AG10803 (cell line): ENCODE data around the gene SSH3.

Experiments
- DNase-seq: peaks from one replicate; pipeline ENCODE4 v3.0.0; 2010; ENCODE audit warnings: low read depth
- H3K4me3 ChIP-seq: 2 replicates; pipeline ENCODE4 v1.5.1; 2011; ENCODE audit warnings: mild to moderate bottlenecking, low read length, control low read depth
- TF ChIP-seq, protein P1 (sequence below): conservative IDR thresholded peaks from 2 replicates; pipeline ENCODE4 v1.5.1; 2011; ENCODE audit warnings: mild to moderate bottlenecking, low read length, control low read depth, inconsistent platforms

The SSH3 gene

DNA sequence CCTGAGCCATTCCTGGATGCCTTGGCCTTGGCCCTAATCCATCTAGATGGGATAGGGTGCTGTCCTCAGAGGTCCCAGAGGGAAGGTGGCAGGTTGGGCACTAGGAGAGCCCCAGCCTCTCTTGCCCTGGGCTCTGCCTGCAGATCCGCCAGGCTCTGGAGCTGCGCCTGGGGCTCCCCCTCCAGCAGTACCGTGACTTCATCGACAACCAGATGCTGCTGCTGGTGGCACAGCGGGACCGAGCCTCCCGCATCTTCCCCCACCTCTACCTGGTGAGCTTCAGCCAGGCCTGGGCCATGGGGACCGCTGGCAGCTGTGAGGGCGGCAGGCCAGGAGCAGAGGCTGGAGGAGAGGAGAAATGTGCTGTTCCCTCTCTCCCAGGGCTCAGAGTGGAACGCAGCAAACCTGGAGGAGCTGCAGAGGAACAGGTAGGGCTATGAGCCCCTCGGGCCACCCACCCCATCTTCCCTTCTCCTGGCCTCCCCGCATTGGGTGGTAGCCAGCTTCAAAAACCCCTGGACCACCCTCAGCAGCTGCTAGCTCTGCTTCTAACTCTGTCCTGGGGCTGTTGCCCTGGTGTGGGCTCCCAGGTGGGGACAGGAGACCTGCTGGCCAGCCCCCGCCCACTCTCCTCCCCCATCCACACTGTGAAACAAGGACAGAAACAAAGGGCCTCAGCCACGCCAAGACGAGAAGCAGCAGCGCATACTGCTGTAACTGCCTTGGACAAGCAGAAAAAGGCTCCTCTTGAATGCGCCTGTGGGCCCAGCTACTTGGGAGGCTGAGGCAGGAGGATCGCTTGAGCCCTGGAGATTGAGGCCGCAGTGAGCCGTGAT, 4.9 kb downstream of the SSH3 start:
- no peak overlapping the region for H3K4me3 ChIP-seq
- DNase-seq: no peak
- TF ChIP-seq, protein P1, sequence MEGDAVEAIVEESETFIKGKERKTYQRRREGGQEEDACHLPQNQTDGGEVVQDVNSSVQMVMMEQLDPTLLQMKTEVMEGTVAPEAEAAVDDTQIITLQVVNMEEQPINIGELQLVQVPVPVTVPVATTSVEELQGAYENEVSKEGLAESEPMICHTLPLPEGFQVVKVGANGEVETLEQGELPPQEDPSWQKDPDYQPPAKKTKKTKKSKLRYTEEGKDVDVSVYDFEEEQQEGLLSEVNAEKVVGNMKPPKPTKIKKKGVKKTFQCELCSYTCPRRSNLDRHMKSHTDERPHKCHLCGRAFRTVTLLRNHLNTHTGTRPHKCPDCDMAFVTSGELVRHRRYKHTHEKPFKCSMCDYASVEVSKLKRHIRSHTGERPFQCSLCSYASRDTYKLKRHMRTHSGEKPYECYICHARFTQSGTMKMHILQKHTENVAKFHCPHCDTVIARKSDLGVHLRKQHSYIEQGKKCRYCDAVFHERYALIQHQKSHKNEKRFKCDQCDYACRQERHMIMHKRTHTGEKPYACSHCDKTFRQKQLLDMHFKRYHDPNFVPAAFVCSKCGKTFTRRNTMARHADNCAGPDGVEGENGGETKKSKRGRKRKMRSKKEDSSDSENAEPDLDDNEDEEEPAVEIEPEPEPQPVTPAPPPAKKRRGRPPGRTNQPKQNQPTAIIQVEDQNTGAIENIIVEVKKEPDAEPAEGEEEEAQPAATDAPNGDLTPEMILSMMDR: no peak

DNA sequence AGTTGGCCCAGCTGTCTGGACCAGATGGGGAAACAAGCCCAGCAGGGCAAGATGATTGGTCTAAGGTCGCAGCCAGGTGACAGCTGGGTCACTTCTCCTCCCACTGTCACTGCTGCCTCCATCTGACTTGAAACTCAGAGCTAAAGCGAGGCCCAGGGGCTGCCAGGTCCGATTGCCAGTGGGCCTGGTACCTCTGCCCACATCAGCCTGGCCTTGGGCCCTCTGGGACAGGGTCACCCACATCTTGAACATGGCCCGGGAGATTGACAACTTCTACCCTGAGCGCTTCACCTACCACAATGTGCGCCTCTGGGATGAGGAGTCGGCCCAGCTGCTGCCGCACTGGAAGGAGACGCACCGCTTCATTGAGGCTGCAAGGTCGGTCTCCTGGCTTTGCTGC, 5.8 kb downstream of the SSH3 start:
- TF ChIP-seq, protein P1: no peak
- DNase-seq: no peak
- no peak overlapping the region for H3K4me3 ChIP-seq

DNA sequence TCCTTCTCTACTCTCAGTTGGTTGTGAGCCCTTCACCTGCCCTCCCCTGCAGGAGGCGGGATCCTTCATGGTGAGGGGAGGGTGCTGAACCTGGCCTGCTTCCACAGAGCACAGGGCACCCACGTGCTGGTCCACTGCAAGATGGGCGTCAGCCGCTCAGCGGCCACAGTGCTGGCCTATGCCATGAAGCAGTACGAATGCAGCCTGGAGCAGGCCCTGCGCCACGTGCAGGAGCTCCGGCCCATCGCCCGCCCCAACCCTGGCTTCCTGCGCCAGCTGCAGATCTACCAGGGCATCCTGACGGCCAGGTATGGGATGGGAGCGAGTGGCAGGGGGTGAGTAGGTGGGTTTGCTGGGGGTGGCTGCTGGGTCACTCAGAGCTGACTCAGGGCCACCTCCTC, 6.3 kb downstream of the SSH3 start:
- no peak for DNase-seq
- H3K4me3 ChIP-seq: no peak overlapping the region
- TF ChIP-seq, protein P1: no peak

DNA sequence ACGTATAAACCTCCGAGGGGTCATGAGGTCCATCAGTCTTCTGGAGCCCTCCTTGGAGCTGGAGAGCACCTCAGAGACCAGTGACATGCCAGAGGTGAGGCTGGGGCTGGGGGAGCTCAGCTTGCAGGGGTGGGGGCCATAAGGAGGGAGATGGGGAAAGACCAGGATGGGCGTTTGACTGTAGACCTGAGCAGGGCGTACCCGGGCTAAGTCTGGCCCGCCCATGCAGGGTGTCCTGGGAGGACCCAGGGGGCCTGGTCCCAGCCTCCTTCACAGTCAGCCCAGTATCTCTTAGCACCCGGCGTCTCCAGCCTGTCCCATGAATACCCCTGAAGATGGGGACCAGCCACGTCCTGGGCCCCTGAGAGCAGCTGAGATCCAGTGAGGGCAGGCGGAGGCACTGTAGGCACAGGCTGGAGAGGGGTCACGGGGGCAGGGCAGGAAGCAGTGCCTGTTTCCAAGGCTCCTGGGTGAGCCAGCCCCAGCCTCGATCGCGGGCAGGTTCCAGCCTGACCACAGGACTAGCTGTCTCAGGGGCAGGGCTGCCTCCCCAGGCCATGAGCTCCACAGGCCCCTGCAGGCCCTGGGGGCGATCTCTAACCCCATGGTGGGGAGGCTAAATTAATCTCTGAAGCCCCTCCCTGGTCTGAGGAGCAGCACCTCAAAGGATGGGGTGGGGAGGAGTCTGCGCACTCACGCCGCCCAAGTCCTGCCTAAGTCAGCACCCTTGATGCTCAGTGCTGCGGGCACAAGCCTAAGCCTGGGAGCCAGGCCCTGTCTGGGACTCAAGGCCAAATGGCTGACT, 7.1 kb downstream of the SSH3 start:
- TF ChIP-seq, protein P1: no peak
- DNase-seq: no peak
- H3K4me3 ChIP-seq: no peak overlapping the region

DNA sequence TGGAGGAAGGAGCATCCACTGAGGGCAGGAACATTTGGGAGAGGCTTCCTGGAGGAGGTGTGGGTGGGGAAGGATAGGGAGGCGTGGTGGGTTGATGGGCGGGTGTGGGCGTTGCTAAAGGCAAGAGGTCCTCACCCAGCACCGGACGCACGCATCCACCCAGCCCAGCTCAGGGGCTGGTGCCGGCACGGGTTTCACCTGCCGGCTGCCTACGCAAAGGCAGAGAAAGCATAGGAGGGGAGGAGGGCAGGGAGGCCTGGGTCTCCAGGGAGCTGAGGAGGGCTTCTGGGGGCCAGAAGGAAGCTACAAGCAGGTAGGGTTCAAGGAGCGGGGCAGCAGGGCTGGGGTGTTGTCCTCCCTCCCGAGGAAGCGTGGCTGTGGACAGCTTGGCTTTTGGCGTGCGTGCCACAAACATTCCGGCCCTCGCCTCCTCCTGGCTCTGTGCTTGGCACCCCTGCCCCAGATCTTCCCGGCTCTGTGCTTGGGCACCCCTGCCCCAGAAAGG, 7.8 kb downstream of the SSH3 start:
- no peak overlapping the region for H3K4me3 ChIP-seq
- TF ChIP-seq, protein P1: no peak

DNA sequence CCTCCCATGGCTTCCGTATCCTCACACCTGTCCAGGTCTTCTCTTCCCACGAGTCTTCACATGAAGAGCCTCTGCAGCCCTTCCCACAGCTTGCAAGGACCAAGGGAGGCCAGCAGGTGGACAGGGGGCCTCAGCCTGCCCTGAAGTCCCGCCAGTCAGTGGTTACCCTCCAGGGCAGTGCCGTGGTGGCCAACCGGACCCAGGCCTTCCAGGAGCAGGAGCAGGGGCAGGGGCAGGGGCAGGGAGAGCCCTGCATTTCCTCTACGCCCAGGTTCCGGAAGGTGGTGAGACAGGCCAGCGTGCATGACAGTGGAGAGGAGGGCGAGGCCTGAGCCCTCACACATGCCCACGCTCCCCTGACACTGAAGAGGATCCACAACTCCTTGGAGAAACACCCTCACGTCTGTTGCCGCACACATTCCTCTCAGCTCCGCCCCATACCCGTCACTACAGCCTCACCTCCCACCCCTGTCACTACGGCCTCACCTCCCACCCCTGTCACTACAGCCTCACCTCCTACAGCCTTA, 8.3 kb downstream of the SSH3 start:
- DNase-seq: no peak
- TF ChIP-seq, protein P1: no peak

More for the DNA sequence above, 7.8 kb downstream of the SSH3 start:
- DNase-seq: no peak

More for the DNA sequence above, 8.3 kb downstream of the SSH3 start:
- no peak overlapping the region for H3K4me3 ChIP-seq
